HG03521 (cell line): ENCODE results near the gene IRX2.

Experiments
- ATAC-seq: cut with Tn5 transposase; IDR thresholded peaks from one replicate; pipeline ENCODE4 v1.9.1; 2021; ENCODE audit warnings: mild to moderate bottlenecking, moderate library complexity; ENCODE audit not compliant: unreplicated experiment

Gene IRX2

DNA sequence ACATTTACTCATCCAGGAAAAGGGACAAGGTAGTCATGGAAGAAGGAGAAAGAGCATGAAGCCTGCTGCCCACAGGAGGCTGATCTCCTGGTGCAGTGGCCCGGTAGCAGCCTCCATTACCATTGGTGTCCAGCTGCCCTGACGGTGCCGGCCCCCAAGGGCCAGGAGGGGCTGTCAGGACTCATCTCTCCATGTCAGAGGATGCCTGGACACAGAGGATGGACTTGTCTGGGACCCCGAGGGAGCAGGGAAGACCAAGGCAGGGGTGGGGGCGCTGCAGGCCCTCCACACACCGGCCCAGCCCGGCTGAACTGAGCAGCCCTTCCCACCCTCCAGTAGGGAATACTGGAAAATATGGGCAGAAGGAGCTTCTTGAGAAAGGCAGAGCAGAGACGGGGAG, 52.2 kb downstream of the IRX2 start:
- ATAC-seq = no peak

DNA sequence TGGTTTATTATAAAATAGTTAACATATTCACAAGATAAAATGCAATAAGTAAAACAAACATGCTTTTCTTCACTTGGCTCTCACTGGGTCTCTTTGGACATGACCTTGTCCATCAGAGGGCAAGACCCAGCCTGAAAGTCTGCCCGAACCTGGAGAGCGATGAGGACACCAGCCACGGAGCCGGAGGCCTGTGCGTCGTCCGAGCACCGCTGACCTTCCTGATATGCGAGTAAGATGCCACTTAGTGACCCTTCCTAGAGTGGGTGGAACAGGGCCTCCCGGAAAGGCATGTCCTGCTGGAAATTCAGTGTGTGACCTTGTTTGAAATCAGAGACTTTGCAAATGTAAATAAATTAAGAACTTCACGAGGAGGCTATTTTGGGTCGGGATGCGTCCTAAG, 52.9 kb downstream of the IRX2 start:
- no peak for ATAC-seq

DNA sequence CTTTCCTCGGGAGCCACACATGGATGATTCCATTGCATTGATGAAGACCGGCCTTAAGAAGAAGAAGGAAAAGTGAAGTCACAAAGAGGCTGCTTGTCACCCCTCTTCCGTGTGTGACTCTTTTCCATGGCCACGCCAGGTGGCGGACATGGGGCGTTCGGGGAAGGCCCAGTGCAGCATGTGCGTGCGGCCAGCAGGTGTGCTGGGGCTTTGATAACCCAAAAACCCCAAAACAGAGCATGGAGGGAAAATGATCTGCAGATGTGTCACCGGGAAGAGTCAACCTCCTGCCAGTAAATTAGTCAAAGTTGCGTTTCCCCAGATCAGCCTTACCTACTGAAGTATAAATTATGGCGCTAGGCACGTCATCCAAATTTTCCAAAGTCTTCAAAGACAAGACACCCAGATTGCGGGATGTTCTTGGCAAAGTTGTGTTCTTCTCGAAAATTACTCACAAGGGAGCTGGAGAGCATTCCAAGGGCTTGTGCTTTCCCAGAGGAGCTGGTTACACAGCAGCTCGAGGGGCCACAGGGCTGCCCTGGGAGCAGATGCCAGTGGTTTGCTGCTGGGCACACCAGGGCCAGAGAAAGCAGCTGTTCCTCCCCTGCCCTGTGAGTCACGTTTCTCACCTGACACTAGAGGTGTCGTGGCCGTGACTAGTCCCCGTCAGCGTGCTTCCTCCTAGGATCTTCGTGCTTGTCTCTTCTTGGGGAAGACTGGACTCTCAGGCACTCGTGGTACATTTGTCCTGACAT, 53.9 kb downstream of the IRX2 start:
- ATAC-seq = no peak

DNA sequence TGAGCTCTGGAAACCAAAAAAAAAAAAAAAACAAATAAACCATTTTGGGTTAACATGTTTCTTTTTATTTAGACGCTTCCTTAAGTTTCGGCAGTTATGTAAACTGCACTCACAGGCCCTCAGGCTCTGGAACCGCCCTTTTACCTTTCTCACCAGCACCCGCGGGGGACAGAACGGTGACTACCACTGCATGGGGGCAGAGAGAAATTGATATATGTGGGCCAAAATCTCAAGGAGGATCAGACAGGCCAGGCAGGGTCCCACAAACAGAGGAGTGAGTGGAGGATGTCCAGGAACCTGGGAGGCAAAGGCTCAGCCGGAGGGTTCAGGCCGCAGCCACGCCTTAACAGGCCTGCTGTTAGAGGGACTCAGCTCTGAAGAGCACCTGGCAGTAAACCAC, 54.4 kb downstream of the IRX2 start:
- no peak for ATAC-seq
